NOMO-1 (cell line): Measurements from ENCODE around the gene TMEM151A.
"Not testable (repeated sequence)": the region's sequence is repeated elsewhere in the genome, so short reads cannot be mapped to it uniquely, and the experiment has no call there.

Experiments used
- DNase-seq, 2 experiments: peaks; one replicate each; lab custom pipeline; 2025; ENCODE audit not compliant: unreplicated experiment in 2 of 2; lab: John Stamatoyannopoulos, UW

The TMEM151A gene

DNA sequence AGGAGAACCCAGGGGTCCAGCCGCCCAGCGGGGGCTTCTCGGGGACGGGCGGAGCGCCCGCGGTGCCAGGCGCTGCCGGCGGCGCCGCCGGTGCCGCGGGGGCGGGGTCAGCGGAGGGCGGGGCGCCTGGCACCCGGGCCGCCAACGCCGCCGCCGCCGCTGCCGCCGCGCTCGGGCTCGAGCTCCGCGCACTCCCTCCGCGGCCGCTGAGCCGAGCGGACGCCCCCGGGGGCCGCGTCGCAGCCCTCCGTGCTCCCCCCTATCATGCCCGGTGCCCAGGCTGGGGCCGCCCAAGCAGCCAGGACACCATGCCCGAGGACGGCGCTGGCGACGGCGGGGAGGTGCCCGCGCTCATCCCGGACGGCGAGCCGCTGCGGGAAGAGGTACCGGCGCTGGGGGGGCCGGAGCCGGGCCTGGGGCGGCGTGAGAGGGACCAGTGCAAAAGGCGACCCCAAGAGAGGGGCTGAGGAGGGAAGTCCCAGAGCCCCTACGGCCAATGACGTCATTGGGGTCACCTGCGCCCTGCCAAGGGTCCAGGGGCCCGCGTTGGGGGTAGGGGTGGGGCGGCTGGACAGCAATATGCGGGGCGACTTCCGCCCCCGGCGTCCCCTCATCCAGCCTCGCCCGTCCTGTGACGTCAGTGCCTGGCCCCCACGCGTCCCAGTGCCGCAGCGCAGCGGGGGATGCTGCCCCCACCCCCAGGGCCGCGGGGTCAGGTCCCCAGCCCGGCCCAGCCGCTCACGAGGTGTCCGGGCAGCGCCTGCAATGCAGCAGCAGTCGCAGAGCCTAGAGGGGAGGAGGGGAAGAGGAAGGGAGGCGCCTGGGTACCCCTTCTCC, at the start of gene TMEM151A:
Gene TMEM151A, plus strand, starts transcription at position 189 of the 837 bp plus-strand sequence. Its CDS starts 120 bp downstream, at position 309.
- DNase-seq, result no peak

GRCh38 chr11:66242095-66242765, 49.5 kb upstream of the TMEM151A start:
- no peak for DNase-seq

DNA sequence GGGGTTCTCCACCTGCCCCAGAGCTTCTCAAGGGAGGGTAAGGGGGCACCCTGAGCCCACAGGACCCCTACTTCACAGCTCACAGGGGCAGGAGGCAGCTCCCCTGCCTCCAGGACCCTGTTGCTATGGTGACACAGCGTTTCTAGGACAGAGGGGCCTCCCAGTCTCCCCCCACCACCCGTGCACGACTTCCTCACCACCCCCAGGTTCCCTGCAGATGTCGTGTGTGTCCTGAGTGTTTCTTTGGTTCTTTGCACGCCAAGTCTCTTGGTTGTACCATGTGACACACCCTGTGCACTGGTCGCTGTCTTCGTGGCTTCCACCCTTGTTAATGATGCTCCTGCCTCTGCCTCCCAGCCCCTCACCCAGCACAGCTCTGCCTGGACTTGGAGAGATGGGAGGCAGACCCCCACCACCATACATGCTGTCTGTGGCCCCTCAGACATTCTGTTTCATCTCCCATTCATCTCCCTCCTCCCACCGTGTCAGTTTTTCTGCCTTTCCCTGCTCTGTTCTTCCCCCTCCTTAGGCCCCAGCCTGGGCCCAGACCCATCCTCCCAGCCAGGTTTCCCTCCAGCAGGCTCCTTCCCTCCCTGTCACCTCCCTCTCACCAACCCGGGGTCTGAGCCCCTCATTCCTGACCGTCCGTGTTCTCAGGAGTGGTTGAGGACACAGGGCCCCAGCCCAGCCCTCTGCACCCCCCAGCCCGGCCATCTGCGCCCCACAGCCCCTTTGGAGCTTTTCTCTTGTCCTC, 47.7 kb upstream of the TMEM151A start:
- DNase-seq, result no peak

GRCh38 chr11:66247295-66247694, 44.4 kb upstream of the TMEM151A start:
- DNase-seq, result no peak

- DNase-seq, result no peak
Measured at GRCh38 chr11:66247801-66248200, 43.9 kb upstream of the TMEM151A start.

DNA sequence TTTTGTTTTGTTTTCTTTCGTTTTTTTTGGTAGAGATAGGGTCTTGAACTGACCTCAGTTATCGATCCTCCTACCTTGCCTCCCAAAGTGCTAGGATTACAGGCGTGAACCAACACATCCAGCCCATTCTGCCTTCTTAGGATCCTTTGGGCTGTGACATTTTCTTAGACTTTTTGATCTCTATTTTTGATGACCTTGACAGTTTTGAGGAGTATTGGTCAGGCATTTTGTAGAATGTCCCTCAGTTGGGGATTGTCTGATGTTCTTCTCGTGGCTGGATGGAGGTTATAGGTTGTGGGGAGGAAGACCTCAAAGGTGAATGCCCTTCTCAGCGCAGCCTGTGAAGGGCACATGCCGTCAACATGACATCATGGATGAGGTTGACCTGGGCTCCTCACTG, 42.8 kb upstream of the TMEM151A start:
- no peak for DNase-seq

DNA sequence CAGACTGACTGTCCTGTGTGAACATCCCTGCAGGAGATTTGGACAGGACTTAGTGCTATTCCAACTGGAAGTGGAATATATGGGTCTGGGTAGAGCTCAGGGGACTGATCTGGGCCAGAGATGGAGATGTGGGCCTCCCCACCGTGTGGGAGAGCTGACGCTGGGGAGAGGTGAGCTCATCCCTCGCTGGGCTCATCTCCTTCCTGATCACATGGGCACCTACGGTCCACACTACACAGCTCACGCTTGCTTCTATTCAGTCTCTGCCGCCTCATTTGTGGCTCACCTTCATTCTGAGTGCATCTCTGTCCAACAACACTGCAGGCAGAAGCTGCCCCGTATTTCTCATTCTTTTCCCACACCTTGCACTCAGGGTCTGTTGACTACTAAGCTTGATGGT, 39.9 kb upstream of the TMEM151A start:
- DNase-seq, result no peak

- DNase-seq, result not testable (repeated sequence)
Measured at GRCh38 chr11:66253081-66253480, 38.6 kb upstream of the TMEM151A start.

GRCh38 chr11:66258473-66258893, 33.2 kb upstream of the TMEM151A start:
- no peak for DNase-seq

GRCh38 chr11:66259225-66259624, 32.5 kb upstream of the TMEM151A start:
- no peak for DNase-seq

DNA sequence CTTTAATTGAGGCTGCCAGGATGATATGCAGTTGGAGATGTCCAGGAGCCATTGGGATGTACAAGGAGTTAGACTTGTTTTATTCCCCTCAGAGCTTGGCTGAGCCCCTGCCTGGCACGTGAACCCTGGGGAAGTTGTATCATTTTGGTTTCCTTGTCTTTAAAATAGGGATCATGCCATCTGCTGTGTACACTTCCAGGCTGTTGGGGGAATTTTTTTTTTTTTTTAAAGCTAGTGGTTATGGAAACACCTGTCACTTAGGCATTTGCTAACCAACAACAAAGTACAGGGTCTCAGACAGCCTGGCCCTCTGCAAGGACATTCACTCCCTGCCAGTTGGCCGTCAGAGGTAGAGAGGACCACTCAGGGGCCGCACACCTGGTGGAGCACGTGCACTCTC, 31.7 kb upstream of the TMEM151A start:
- no peak for DNase-seq

DNA sequence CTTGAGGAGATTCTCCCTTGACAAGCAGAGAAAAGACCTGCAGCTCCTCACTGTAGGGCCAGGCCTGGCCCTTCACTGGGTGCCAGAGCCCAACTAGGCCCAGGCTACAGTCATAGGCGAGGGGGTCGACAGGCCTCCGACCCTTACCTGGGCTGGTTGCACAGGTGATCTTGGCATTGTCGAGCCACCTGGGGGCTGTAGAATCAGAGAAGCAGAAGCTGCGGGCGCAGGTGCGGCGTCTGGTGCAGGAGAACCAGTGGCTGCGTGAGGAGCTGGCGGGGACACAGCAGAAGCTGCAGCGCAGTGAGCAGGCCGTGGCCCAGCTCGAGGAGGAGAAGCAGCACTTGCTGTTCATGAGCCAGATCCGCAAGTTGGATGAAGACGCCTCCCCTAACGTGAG, 30.1 kb upstream of the TMEM151A start:
- DNase-seq, result no peak

DNA sequence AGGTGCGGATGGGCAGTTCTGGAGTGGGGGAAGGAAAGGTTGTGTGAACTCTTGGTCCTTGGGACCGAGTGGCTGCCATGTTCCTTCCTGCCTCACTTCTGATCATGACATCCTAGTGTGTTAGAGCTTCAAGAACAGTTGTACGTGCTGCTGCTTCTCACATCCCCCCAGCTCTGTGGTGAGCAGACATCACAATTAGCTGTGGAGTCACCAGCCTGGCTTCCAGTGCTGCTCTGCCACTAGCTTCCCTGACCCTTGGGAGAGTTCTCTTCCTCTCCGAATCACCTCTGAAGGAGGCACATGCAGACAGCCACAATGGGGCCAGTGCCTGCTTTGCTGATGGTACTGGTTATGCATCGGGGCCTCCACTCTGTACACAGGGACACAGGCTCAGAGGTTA, 29.5 kb upstream of the TMEM151A start:
- DNase-seq, result no peak

- no peak for DNase-seq
Measured at GRCh38 chr11:66262696-66263095, 29.0 kb upstream of the TMEM151A start.

GRCh38 chr11:66263231-66263630, 28.5 kb upstream of the TMEM151A start:
- DNase-seq, result no peak

- DNase-seq, result no peak
Measured at GRCh38 chr11:66263785-66264184, 27.9 kb upstream of the TMEM151A start.

GRCh38 chr11:66264383-66264782, 27.3 kb upstream of the TMEM151A start:
- no peak for DNase-seq

DNA sequence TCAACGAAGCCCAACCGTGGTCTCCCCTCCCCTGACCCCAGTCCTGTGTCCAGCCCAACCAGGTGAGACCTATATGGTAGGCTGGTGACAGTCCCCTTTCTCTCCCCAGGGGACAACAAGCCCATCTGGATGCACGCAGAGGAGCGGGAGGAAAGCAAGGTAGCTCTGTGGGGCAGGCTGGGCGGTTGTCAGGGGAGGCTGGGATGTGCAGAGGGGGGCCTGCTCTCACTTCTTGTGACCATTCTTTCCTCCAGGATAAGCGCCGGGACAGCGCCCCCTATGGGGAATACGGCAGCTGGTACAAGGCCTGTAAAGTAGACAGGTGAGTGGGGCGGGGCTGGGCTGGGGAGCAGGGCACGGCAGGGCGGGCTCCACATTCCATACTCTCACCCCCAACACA, 26.8 kb upstream of the TMEM151A start:
- DNase-seq, result no peak

GRCh38 chr11:66265531-66266377, 25.9 kb upstream of the TMEM151A start:
- DNase-seq, result no peak

DNA sequence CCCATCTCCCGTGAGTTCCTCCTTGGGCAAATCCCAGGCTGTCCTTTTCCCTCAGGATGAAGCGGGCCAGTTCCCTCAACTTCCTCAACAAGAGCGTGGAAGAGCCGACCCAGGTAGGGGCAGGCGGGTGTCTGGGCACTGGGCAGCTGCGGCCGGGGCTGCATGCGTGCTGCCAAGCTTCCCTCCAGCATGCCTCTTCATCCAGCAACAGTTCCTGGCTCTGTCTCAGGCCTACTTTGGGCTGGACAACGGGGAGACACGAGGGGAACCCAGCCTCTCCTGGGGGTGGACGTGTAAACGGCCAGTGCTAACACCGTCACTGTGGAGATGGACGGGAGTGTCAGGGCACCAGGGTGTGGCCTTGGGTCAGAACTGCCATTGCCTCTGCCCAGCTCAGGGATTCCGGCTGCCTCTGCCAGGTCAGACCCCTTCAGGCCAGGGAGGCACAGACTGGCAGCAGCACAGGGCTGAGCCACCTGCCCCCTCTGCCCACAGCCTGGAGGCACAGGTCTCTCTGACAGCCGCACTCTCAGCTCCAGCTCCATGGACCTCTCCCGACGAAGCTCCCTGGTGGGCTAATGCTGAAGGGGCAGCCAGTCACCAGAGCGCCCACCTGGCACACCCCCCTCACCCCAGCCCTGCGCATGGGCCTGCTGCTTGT, 25.2 kb upstream of the TMEM151A start:
- DNase-seq, result no peak
